GM12865 (cell line): ENCODE data around the gene FLACC1.

Experiments
- DNase-seq: peaks from one replicate; pipeline ENCODE4 v3.0.0; 2010; ENCODE audit warnings: low read depth
- H3K4me3 ChIP-seq: 2 replicates; pipeline ENCODE4 v1.5.1; 2011; ENCODE audit warnings: mild to moderate bottlenecking, low read depth, low read length, control low read depth
- TF ChIP-seq, protein P1 (sequence below): IDR thresholded peaks from 2 replicates; pipeline ENCODE4 v1.5.1; 2011; ENCODE audit warnings: low read length, control low read depth, low read depth, inconsistent platforms; ENCODE audit not compliant: insufficient read depth; ENCODE audit errors: missing control alignments

Gene FLACC1

DNA sequence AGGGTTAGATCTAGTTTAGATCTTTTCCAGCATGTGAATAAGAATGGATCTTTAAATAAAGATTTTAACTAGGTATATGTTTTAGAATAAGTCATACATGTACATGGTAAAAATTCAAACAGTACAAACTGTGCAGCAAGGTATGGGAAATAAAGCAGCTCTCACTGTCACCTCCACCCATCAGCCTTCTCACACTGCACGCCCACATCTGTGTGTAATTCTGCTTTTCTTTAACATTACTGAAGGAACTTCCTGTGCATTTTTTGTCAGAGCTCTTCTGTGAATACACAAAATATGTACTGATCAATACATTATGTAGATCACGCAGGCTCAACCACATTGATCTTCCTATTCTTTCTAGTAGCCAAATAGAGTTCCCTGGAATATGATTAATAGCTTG lies 93.4 kb downstream of the FLACC1 start:
- no peak overlapping the region for H3K4me3 ChIP-seq
- TF ChIP-seq, protein P1, sequence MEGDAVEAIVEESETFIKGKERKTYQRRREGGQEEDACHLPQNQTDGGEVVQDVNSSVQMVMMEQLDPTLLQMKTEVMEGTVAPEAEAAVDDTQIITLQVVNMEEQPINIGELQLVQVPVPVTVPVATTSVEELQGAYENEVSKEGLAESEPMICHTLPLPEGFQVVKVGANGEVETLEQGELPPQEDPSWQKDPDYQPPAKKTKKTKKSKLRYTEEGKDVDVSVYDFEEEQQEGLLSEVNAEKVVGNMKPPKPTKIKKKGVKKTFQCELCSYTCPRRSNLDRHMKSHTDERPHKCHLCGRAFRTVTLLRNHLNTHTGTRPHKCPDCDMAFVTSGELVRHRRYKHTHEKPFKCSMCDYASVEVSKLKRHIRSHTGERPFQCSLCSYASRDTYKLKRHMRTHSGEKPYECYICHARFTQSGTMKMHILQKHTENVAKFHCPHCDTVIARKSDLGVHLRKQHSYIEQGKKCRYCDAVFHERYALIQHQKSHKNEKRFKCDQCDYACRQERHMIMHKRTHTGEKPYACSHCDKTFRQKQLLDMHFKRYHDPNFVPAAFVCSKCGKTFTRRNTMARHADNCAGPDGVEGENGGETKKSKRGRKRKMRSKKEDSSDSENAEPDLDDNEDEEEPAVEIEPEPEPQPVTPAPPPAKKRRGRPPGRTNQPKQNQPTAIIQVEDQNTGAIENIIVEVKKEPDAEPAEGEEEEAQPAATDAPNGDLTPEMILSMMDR: no peak
- peak; percentile 32 for DNase-seq

DNA sequence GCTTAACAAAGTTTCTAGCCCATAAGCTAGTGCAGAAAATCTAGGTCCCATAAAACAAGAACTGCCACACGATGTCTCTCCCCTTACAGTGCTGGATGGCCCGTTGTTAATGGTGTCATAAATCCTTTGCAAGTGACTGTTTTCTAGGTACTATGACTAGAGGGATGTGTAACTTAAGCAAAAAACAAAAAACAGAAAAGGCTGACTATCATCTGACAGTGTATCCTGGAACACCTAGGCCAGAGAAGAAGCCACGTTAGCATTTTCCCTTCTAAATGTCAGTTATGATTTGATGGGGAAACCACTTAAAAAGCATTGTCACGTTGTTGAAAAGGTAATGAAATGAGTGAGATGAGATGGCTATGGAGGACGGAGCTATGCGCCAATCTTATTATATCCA lies 94.4 kb downstream of the FLACC1 start:
- no peak for DNase-seq
- no peak overlapping the region for H3K4me3 ChIP-seq
- TF ChIP-seq, protein P1: no peak

DNA sequence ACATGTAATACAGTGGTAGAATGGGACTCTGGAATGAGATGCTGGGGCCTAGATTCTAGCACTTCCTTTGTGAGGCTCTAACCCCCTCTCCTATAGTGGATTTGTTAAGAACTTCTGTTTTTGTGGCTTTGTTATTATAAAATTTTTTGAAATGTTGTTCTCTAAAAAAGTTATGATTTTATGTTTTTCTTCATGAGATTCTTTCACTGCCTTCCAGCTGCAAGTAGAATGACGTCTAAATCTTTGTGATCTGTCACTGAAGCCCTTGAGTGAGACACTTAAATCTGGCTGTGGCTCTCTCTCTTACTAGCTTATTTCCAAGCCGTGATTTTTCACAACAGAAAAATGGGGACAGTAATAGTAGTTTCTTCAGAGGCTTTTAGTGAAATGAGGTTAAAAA lies 95.2 kb downstream of the FLACC1 start:
- no peak for DNase-seq
- TF ChIP-seq, protein P1: no peak
- H3K4me3 ChIP-seq: no peak overlapping the region

DNA sequence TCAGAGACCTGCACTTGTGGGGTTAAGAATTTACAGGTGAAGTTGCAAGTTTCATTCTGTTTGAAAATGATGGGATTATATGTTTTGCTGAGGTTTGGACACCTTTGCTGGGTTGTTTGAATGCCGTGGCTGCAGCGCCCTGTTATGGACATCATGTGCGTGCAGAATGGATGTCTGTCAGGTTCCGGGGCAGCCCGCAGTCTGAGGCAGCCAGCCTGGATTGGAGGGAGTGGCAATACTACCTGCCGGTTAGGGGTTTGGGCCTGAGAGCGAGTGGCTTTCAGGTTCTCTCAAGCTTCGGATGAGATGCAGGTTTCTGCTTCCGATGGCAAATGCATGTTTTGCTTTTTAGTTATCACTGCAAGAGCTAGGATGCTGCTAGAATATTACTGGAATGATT lies 95.7 kb downstream of the FLACC1 start:
- no peak overlapping the region for H3K4me3 ChIP-seq
- peak; percentile 22 for DNase-seq
- TF ChIP-seq, protein P1: no peak

DNA sequence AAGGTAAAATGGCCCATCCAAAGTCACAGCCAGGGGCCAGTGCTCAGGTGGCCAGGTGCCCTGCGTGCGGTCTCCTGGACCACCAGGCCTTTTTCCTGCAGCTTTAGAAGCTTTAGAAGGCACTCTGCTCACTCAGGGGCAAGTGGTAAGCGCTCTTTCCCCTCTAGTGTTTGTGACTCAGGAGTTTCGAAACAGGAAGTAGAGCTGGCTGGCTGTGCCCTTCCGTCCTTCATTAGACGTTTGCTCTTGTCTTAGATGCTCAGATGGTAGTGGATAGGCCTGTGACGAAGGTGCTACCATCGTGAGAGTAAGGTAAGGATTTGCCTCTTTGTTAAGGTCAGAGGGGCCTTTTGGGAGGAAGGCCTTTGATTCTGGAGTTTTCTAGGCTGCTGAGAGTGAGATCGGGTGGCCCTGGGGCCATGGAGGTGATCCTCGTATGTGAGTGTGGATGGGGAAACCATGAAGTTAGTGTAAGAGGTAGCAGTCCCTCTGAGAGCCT lies 96.8 kb downstream of the FLACC1 start, which contains the start of gene CASP8:
Gene CASP8, plus strand, starts transcription at position 235 of the 499 bp plus-strand sequence. CDS start 5,951 bp downstream, outside the sequence.
- peak within 1 kb of the TSS; percentile 44 for H3K4me3 ChIP-seq
- DNase-seq: peak; percentile 76

DNA sequence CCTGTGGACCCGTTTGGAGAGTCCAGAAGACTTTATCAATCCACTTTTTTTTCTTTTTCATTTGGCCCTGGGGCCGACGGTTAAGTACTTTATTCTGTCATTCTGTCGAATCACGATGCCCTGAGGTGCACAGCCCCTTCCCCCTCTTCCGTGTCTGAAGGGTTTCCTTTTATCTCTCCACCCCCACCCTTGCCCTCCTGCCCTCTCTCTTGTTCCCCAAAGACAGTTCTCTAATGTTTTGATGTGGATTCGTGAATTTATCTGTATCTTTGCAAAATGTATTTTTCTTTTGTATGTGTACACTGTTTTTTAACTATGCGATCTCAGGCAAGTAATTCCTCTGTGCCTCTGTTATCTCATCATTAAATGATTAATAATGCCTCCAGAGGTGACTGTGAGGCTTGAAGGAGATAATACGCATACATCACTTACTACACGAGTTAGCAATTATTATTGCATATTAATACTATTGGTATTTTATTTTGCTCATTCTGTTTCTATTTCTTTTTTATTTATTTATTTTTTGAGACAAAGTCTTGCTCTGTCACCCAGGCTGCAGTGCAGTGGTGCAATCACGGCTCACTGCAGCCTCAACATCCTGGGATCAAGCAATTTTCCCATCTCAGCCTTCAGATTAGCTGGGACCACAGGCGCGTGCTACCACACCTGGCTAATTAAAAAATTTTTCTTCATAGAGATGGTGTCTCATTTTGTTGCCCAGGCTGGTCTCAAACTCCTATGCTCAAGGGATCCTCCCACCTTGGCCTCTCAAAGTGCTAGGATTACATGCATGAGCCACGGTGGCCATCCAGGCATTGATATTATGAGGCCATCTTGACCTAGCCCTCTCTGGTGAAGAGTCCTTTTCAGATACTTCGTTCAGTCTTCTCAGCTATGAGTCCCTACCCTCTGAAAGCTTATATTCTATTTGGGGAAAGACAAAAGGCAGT lies 98.2 kb downstream of the FLACC1 start:
- DNase-seq: no peak
- TF ChIP-seq, protein P1: no peak
- H3K4me3 ChIP-seq: peak overlapping the region; percentile 69

More for the DNA sequence above, 96.8 kb downstream of the FLACC1 start, which contains the start of gene CASP8:
- TF ChIP-seq, protein P1: no peak
